ENCODE data around the gene KLF5. TPM values are rescaled to one million over a fixed set of nuclear protein-coding genes. Genes with fewer than 3 reads are reported as not detected.

Gene KLF5
- total RNA-seq, 1 donor from 2014 or later, result 1.1 TPM

DNA sequence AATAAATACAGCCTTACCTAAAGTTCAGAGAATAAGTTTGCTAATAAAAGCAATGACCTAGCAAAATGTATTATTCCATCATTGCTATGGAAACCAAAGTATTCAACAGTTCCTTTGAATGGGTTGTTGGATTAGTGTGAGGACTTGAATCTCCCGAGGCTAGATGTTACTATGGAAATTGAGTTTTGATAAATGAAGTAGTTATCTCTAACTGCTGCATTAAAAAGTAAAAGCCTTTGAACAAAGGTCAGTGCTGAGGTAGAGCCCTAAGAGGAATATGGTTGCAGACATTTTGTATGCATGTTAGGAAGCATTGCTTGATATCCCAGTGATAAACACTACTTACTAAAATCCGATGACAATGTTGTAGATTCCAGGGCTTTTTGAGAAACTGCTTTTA is 6.2 kb downstream of the KLF5 start:
- intact Hi-C loops (cut with micrococcal nuclease), result no loop called here
- no peak overlapping the region for H3K27ac ChIP-seq (replicated peaks)
- DNase-seq, result no peak
- TF ChIP-seq, protein P1, sequence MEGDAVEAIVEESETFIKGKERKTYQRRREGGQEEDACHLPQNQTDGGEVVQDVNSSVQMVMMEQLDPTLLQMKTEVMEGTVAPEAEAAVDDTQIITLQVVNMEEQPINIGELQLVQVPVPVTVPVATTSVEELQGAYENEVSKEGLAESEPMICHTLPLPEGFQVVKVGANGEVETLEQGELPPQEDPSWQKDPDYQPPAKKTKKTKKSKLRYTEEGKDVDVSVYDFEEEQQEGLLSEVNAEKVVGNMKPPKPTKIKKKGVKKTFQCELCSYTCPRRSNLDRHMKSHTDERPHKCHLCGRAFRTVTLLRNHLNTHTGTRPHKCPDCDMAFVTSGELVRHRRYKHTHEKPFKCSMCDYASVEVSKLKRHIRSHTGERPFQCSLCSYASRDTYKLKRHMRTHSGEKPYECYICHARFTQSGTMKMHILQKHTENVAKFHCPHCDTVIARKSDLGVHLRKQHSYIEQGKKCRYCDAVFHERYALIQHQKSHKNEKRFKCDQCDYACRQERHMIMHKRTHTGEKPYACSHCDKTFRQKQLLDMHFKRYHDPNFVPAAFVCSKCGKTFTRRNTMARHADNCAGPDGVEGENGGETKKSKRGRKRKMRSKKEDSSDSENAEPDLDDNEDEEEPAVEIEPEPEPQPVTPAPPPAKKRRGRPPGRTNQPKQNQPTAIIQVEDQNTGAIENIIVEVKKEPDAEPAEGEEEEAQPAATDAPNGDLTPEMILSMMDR (IDR thresholded peaks at IDR 0.05; ENCODE audit: borderline replicate concordance), result no peak
- no peaks in the 10 kb centered on the region for H3K9me3 ChIP-seq (replicated peaks)
- no peak overlapping the region for H3K4me3 ChIP-seq
- H3K36me3 ChIP-seq, result no peaks in the 10 kb centered on the region
- H3K27me3 ChIP-seq (ENCODE audit: low read depth), result no peaks in the 10 kb centered on the region
- H3K4me1 ChIP-seq, result peaks cover 7% of the 10 kb centered on the region

DNA sequence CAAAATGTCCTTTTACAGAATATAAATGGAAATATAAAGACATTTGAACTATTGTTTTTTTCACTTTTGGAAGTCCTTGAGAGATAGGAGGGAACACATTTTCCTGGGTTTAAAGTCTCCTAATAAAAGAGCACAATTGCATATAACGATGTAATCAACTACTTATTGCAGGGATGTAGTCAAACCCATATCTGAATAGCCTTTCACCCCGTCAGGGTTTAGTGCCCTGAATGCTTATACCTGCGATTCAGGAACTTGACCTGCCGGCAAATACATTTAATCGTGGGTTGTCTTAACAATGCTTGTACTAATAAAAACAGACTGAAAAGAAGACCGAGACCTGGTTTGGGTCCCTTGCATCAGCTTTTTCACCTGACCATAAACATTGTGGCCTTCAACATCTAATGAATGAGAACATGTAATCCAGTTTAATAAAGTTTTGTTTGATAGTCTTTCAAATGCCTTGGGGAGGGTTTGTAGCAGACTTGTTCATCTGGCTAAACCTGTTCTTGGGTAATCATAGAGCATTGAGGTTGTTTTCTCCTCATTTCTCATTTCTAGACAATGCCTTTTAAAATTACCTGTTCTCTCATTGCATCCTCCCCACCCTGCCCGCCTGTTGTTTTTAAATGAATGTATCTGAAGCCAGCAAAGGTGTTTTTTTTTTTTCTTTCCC is 7.0 kb downstream of the KLF5 start:
- intact Hi-C loops (cut with micrococcal nuclease), result no loop called here
- Histone ChIP-seq H3K9me3 (replicated peaks) (no peaks in the 10 kb centered on the region), H3K4me3 (no peak overlapping the region), H3K36me3 (no peaks in the 10 kb centered on the region), H3K27ac (replicated peaks) (no peak overlapping the region), H3K27me3 (ENCODE audit: low read depth) (no peaks in the 10 kb centered on the region), H3K4me1 (peaks cover under 1% of the 10 kb centered on the region)
- TF ChIP-seq, protein P1 (IDR thresholded peaks at IDR 0.05; ENCODE audit: borderline replicate concordance), result no peak
- DNase-seq, result no peak

DNA sequence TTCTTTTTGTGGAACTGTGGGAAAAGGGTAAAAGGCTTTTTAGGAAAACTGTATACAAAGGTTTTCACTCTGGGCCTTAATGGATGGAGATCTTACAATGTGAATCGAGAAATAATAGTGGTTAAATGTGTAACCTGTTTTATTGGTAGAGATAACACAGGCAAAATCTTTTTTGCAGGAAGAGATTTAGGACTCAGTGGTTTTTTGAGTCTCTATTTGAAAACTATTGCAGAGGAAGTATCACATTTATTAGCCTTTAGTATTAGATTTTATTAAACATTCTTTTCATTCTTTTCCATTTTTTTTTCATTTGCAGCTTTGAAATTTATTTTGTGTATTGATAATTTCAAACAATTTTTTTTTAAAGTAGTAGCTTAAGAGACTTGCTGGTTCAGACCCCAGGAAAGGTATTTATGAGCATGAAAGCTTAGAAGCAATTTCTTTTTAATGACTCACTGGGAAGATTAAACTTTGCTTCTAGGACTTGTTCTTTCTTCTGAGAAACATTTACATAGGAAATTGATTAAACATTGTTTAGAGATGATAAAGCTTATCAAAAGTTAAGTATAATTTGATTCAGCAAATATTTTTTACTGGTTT is 10.5 kb downstream of the KLF5 start:
- H3K4me1 ChIP-seq, result no peaks in the 10 kb centered on the region
- TF ChIP-seq, protein P1 (IDR thresholded peaks at IDR 0.05; ENCODE audit: borderline replicate concordance), result no peak
- H3K36me3 ChIP-seq, result no peaks in the 10 kb centered on the region
- H3K27me3 ChIP-seq (ENCODE audit: low read depth), result no peaks in the 10 kb centered on the region
- H3K27ac ChIP-seq (replicated peaks), result no peak overlapping the region
- H3K9me3 ChIP-seq (replicated peaks), result no peaks in the 10 kb centered on the region
- intact Hi-C loops (cut with micrococcal nuclease), result no loop called here
- H3K4me3 ChIP-seq, result no peak overlapping the region
- no peak for DNase-seq

DNA sequence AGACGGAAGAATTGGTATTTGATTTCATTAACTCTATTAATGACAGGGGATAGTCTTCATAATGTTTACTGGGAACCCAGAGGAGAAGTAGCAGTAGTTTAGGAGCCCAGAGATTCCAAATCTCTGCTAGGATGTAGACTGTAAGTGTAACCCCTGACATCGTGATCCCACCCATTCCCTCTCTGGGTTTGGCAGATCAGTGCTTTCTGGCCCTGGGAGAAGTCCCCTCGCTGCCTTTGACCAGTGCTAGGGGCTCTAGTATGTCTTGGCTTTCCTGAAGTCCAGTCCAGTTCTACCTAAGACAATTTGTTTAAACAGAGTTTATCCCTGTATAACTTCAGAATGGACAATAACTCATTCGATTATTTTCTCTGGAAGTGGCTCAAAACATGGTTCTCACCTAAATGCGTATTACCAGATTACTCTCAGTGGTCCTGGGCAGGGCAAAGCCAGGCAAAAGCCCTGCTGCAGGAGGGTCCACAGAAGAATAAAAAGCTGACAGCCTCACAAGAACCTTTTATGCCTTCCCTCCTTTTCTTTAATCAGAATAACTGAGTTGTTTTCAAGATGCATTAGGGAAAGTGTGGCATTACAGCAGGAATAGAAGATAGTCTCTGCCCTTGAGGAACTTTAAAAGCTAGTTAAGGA is 11.8 kb downstream of the KLF5 start:
- no peaks in the 10 kb centered on the region for H3K4me1 ChIP-seq
- no peaks in the 10 kb centered on the region for H3K9me3 ChIP-seq (replicated peaks)
- DNase-seq, result no peak
- TF ChIP-seq, protein P1 (IDR thresholded peaks at IDR 0.05; ENCODE audit: borderline replicate concordance), result no peak
- H3K36me3 ChIP-seq, result no peaks in the 10 kb centered on the region
- H3K27ac ChIP-seq (replicated peaks), result no peak overlapping the region
- H3K27me3 ChIP-seq (ENCODE audit: low read depth), result no peaks in the 10 kb centered on the region
- intact Hi-C loops (cut with micrococcal nuclease), result no loop called here
- H3K4me3 ChIP-seq, result no peak overlapping the region

DNA sequence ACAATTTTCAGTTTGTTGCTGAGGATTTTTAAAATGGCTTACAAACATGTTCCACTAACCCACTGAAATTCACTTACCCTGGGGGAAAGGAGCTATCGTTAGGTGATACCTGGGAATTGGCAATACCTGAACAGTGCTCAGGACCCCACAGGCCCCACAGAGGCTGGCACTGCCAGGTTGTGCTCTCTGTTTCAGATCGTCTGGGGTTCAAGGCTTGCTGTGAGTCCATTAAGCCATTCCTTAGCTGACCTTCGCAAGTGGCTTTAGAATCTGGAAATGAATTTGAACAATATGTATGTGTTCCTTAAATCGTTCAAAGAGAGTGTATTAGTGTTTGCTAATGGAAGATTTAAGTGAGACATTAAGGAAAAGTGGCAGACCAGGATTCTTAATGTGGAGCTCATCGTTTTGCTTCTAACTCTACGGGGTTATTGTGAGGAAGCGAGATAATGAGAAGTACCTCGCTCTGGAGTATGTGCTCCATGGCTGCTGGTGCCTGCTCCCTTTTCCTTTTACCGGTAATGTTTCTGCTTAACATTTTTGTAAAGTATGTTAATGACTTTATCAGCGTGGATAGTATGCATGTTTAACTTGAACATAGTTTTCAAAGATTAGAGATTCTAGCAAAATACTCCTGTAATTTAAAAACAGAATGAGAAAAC is 13.6 kb downstream of the KLF5 start:
- Histone ChIP-seq H3K4me1 (no peaks in the 10 kb centered on the region), H3K9me3 (replicated peaks) (no peaks in the 10 kb centered on the region), H3K27me3 (ENCODE audit: low read depth) (no peaks in the 10 kb centered on the region), H3K27ac (replicated peaks) (no peak overlapping the region), H3K36me3 (no peaks in the 10 kb centered on the region), H3K4me3 (peak overlapping the region; percentile 4)
- TF ChIP-seq, protein P1 (IDR thresholded peaks at IDR 0.05; ENCODE audit: borderline replicate concordance), result no peak
- no peak for DNase-seq
- intact Hi-C loops (cut with micrococcal nuclease), result no loop called here
